Fibroblast of pulmonary artery (primary cell): Measurements from ENCODE around the gene STARD10.

ENCODE experiments used
- DNase-seq: peaks from one replicate; pipeline ENCODE4 v3.0.0-alpha.2; 2010; ENCODE audit warnings: low read depth
- H3K4me3 ChIP-seq: replicated peaks from 2 replicates; pipeline ENCODE4 v1.5.1; 2011; ENCODE audit warnings: low read depth, mild to moderate bottlenecking, control low read depth, low read length, moderate library complexity
- TF ChIP-seq, protein P1 (sequence below): IDR thresholded peaks from 2 replicates; pipeline ENCODE4 v1.5.1; 2011; ENCODE audit warnings: mild to moderate bottlenecking, control low read depth, low read length, inconsistent platforms; ENCODE audit errors: missing control alignments

STARD10 gene

DNA sequence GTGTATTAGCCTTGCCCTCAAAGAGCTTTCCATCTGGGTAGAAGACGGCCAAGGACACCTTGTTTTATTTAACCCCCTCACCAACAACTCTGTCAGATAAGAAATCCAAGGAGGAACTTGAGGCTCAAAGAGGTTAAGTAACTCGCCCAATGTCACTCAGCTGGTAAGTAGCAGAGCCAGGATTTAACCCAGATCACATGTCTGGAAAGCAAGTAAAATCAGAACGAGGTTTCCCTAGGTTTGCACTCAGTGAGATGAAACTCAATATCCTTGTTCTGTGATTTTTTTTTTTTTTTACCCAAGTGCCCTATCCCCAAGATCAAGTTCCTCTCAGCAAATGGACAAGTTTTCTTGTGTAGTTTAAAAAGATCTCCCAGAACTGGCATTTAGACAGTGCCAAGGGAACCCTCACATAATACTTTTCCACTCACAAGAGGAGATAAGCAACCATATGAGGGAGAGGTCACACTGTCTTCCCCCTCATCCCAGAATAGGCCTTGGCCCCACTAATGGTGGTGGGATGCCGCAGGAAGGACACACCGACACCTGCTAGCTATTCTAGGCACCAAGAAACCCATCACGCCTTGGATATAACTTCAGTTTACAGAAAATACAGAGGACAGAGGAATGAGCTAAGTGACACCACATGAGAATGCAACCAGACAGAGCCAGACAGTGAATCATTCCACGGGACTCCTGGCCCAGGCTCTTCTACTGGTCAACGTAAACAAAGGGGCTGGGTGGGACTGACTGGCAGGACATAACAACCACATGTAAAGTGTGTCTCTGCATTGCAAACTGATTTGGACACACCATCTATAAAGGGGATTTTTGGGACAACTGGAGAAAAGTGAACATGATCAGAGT is 33.1 kb downstream of the STARD10 start:
- H3K4me3 ChIP-seq = no peak overlapping the region
- DNase-seq = peak; percentile 58
- TF ChIP-seq, protein P1, sequence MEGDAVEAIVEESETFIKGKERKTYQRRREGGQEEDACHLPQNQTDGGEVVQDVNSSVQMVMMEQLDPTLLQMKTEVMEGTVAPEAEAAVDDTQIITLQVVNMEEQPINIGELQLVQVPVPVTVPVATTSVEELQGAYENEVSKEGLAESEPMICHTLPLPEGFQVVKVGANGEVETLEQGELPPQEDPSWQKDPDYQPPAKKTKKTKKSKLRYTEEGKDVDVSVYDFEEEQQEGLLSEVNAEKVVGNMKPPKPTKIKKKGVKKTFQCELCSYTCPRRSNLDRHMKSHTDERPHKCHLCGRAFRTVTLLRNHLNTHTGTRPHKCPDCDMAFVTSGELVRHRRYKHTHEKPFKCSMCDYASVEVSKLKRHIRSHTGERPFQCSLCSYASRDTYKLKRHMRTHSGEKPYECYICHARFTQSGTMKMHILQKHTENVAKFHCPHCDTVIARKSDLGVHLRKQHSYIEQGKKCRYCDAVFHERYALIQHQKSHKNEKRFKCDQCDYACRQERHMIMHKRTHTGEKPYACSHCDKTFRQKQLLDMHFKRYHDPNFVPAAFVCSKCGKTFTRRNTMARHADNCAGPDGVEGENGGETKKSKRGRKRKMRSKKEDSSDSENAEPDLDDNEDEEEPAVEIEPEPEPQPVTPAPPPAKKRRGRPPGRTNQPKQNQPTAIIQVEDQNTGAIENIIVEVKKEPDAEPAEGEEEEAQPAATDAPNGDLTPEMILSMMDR = no peak

GRCh38 chr11:72759468-72759985 is 34.3 kb downstream of the STARD10 start:
- no peak for DNase-seq
- TF ChIP-seq, protein P1 = no peak
- no peak overlapping the region for H3K4me3 ChIP-seq

DNA sequence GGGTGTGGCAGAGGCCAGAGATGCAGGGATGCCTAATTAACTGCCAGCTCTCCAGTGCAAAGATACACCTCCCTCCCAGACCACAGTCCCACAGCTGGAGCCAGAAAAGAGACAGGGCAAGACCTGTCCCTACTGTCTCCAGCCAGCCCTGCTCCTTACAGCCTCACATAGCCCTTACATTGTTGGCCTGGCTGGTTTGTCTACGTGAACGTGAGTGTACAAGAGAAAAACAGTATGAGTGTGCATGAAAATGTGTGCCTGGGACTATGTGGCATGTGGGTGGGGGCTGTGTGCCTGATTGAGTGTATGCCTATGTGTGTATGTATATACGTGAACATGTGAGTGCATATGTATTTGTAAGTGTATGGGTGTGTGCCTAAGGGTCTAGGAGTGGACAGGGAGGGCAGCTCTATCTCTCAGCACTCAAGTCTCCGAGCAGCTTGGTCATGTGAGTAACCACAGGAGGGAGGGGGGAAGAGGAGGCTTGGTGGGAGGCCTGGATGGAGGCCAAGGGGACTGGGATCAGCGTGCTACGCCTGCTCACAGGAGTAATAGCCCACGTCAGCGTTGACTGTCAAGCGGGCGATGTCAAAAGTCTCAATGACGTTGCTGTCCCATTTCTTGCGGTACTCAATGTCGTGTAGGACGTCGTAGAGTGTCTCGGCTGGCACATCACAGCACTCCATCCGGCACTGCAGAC is 35.0 kb downstream of the STARD10 start:
- peak; percentile 94 for DNase-seq
- H3K4me3 ChIP-seq = no peak overlapping the region
- TF ChIP-seq, protein P1 = no peak

- TF ChIP-seq, protein P1 = no peak
- peak; percentile 68 for DNase-seq
- no peak overlapping the region for H3K4me3 ChIP-seq
Measured at GRCh38 chr11:72758304-72758689, 35.5 kb downstream of the STARD10 start.

DNA sequence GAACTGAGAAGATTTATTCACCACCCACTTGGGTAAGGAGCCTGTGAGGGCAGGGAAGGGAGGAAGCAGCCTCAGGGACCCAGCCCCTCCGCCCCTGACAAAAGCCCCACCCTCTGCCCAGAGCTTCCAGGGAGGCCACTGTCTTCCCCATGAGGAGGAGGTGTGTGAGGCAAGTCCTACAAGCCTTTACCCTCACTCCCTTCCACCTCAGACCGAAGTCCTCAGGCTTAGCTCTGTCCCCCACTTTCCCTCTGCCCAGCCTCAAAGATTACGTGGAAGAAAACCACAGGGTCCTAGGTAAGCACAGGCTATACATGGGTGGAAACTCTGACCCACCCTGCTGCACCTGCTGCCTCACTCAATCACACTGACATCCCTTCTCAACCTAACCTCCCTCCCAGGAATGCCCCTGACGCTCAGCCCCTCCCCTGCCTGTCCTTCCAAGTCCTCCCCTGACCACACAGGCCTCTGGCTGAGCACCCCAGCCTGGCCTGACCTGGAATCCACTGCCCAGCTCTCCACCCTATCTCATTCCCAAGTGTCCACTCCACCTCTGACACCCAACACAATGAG is 38.0 kb downstream of the STARD10 start:
- H3K4me3 ChIP-seq = no peak overlapping the region
- DNase-seq = no peak
- TF ChIP-seq, protein P1 = no peak

- DNase-seq = no peak
- no peak overlapping the region for H3K4me3 ChIP-seq
- TF ChIP-seq, protein P1 = no peak
Measured at GRCh38 chr11:72754544-72755155, 39.2 kb downstream of the STARD10 start.
